ENCODE data around the gene VPS4B. TPM values are rescaled to one million over a fixed set of nuclear protein-coding genes. Genes with fewer than 3 reads are reported as not detected.
"Not testable (repeated sequence)": the region's sequence is repeated elsewhere in the genome, so short reads cannot be mapped to it uniquely, and the experiment has no call there.

Gene VPS4B
- polyA plus RNA-seq, 1 experiment, result 17.0 TPM

DNA sequence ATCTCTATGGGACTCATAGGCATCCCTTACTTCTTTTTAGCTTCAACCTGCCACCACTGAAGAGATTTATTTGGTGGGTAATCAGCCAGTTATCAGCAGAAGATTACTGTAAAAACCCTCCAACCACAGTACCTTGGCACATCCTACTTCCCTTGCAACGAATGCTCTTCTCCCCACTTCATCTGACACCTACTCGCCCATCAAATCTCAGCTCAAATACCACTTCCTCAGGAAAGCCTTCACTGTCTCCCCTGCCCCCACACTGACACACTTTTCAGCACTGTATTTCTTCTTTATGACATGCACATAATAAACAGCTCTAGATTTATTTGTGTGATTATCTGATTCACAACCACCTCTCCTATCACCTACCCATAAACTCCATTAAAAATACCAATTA lies 58.3 kb downstream of the VPS4B start:
- H3K4me3 ChIP-seq (ENCODE audit: low read depth, low read length), result no peak overlapping the region
- no peak for DNase-seq (ENCODE audit: low read depth)
- H3K27me3 ChIP-seq (ENCODE audit: control insufficient read depth, insufficient read depth, low read length), result no peaks in the 10 kb centered on the region
- peaks cover 9% of the 10 kb centered on the region for H3K36me3 ChIP-seq (ENCODE audit: control insufficient read depth, insufficient read depth, low read length)
- TF ChIP-seq, protein P1, sequence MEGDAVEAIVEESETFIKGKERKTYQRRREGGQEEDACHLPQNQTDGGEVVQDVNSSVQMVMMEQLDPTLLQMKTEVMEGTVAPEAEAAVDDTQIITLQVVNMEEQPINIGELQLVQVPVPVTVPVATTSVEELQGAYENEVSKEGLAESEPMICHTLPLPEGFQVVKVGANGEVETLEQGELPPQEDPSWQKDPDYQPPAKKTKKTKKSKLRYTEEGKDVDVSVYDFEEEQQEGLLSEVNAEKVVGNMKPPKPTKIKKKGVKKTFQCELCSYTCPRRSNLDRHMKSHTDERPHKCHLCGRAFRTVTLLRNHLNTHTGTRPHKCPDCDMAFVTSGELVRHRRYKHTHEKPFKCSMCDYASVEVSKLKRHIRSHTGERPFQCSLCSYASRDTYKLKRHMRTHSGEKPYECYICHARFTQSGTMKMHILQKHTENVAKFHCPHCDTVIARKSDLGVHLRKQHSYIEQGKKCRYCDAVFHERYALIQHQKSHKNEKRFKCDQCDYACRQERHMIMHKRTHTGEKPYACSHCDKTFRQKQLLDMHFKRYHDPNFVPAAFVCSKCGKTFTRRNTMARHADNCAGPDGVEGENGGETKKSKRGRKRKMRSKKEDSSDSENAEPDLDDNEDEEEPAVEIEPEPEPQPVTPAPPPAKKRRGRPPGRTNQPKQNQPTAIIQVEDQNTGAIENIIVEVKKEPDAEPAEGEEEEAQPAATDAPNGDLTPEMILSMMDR (IDR thresholded peaks at IDR 0.05; ENCODE audit: insufficient read depth, low read depth, low read length), result no peak
- POLR2A ChIA-PET, result no interaction called here
- CTCF ChIA-PET, result interaction anchor here (0.9 to 1.4 kb wide), 2 partner anchors 15 to 75 kb away, joined by 3 to 4 read pairs; no protein-coding TSS in a partner anchor

DNA sequence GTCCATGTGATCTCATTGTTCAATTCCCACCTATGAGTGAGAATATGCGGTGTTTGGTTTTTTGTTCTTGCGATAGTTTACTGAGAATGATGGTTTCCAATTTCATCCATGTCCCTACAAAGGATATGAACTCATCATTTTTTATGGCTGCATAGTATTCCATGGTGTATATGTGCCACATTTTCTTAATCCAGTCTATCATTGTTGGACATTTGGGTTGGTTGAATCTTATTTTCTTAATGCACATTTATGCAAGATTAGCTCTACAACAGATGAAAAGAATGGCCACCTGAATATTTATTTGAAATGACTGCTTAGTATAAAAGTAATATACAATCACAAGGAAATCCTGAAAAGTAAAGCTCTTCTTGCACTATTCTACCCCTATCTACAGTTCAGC lies 58.9 kb downstream of the VPS4B start:
- CTCF ChIA-PET, result interaction anchor here (0.5 to 1.4 kb wide), 4 partner anchors 14 to 280 kb away, joined by 3 to 4 read pairs (median 3); no protein-coding TSS in a partner anchor
- DNase-seq (ENCODE audit: low read depth); H3K36me3 ChIP-seq (ENCODE audit: control insufficient read depth, insufficient read depth, low read length); H3K4me3 ChIP-seq (ENCODE audit: low read depth, low read length); H3K27me3 ChIP-seq (ENCODE audit: control insufficient read depth, insufficient read depth, low read length): not testable (repeated sequence)
- POLR2A ChIA-PET, result interaction anchor here (0.6 kb wide), 1 partner anchor 138 kb away, joined by 6 read pairs; no protein-coding TSS in a partner anchor

DNA sequence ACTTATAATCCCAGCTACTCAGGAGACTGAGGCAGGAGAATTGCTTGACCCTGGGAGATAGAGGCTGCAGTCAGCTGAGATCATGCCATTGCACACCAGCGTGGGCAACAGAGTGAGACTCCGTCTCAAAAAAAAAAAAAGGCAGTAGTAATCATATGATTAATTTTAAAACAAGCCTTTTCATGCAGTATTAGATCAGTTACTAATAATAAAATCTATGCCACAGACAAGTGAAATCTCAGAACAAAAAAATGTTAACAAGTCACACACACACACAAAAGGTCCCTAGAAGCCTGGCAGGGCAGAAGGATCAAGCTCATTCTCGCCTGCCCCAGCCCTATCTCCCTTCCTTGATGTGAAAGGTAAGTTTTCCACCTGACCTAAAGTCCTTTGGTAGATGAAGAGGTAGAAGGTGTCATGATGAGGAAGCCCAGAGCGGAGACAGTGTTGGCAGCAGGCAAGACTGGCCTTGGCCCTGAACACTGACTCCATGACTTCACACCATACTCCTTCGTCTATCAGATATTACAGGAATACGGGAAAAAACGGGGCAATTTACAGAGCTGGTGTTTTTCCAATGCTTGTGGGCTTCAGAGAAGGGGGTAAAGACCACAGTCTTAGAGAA lies 65.9 kb downstream of the VPS4B start:
- ChIA-PET POLR2A (no interaction called here), CTCF (interaction anchor here (1.4 to 1.7 kb wide), 2 partner anchors 14 to 17 kb away, joined by 3 to 6 read pairs; no protein-coding TSS in a partner anchor)
- TF ChIP-seq, protein P1 (IDR thresholded peaks at IDR 0.05; ENCODE audit: insufficient read depth, low read depth, low read length), result no peak
- DNase-seq (ENCODE audit: low read depth), result no peak
- Histone ChIP-seq H3K36me3 (ENCODE audit: control insufficient read depth, insufficient read depth, low read length) (peaks cover 10% of the 10 kb centered on the region), H3K4me3 (ENCODE audit: low read depth, low read length) (no peak overlapping the region), H3K27me3 (ENCODE audit: control insufficient read depth, insufficient read depth, low read length) (no peaks in the 10 kb centered on the region)

DNA sequence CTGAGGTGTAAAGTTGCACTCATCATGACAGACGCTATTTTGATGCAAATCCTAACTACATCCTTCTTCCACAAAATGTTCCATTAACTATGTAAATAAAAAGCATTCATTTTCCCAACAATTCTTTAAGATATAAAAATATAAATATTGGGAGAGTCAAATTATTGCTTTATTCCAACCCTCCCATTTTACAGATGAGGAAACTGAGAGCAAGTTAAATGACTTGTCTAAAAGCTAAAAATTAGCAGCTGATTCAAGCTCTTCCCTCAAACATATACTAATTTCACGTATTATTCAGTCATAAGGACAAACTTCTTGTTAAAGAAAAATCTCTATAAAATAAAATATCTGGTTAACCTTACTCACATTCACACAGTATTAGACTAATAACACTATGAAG lies 72.0 kb downstream of the VPS4B start:
- TF ChIP-seq, protein P1 (IDR thresholded peaks at IDR 0.05; ENCODE audit: insufficient read depth, low read depth, low read length), result no peak
- no peak for DNase-seq (ENCODE audit: low read depth)
- Histone ChIP-seq H3K27me3 (ENCODE audit: control insufficient read depth, insufficient read depth, low read length) (no peaks in the 10 kb centered on the region), H3K4me3 (ENCODE audit: low read depth, low read length) (no peak overlapping the region), H3K36me3 (ENCODE audit: control insufficient read depth, insufficient read depth, low read length) (peaks cover 13% of the 10 kb centered on the region)
- ChIA-PET CTCF (interaction anchor here (1.0 to 2.4 kb wide), 3 partner anchors 10 to 15 kb away, joined by 3 to 16 read pairs (median 3); no protein-coding TSS in a partner anchor), POLR2A (no interaction called here)

DNA sequence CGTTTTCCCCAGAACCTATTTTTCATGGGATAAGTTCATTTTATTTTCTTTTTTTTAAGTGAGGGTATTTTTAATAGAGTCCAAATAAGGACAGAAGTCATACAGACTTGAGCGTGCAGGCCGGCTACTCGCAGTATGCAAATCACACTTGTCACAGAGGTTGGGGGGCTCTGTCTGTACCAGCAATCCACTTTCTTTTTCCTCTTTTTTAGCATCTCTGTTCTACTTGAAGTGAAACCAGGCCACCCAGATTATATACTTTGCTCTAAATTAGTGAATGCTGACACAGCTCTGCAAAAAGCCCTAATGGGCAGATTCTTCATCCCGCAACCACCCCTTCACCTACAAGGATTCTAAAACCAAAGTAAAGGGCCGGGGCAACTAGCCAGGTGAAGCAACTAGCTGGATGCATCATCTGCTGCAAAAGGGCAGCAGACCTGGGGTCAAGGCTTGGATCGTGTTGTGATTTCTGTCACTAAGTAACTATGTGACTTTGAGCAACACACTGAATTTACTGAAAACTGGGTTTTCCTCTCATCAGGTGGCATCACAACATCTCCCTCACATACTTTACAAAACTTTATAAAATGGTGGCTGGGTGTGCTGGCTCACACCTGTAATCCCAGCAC lies 73.7 kb downstream of the VPS4B start:
- TF ChIP-seq, protein P1 (IDR thresholded peaks at IDR 0.05; ENCODE audit: insufficient read depth, low read depth, low read length), result no peak
- Histone ChIP-seq H3K4me3 (ENCODE audit: low read depth, low read length) (no peak overlapping the region), H3K36me3 (ENCODE audit: control insufficient read depth, insufficient read depth, low read length) (peaks cover 17% of the 10 kb centered on the region), H3K27me3 (ENCODE audit: control insufficient read depth, insufficient read depth, low read length) (no peaks in the 10 kb centered on the region)
- ChIA-PET POLR2A (no interaction called here), CTCF (interaction anchor here (1.5 kb wide), 1 partner anchor 15 kb away, joined by 3 read pairs; no protein-coding TSS in a partner anchor)
- no peak for DNase-seq (ENCODE audit: low read depth)

All from BJ (cell line).